Measurements from ENCODE around the gene LAMA2. TPM values are rescaled to one million over a fixed set of nuclear protein-coding genes. Genes with fewer than 3 reads are reported as not detected.

LAMA2 gene
- polyA plus RNA-seq, 1 of the 3 experiments (the other 2 are of a cell fraction) = 0.92 TPM

- H3K4me3 ChIP-seq (ENCODE audit: low read depth in 2 of 2, low read length in 1 of 2) = no peak overlapping the region
- TF ChIP-seq REST (IDR thresholded peaks at IDR 0.05; ENCODE audit: low read depth, low read length) (no peak), USF2 (IDR thresholded peaks at IDR 0.05; ENCODE audit: borderline replicate concordance, low read depth, low read length) (no peak), FOXJ3 (CRISPR knock-in tag; IDR thresholded peaks at IDR 0.05) (no peak), TCF12 (IDR thresholded peaks at IDR 0.05) (no peak), RFX5 (IDR thresholded peaks at IDR 0.05; ENCODE audit: low read length) (no peak)
- H3K4me2 ChIP-seq = no peak overlapping the region
- H3K9me2 ChIP-seq = no peaks in the 10 kb centered on the region
- DNase-seq = no peak
- H3F3A ChIP-seq (replicated peaks; ENCODE audit: insufficient read depth) = no peaks in the 10 kb centered on the region
- POLR2A ChIA-PET = no interaction called here
- 67% methylated on average over 12 of the region's 15 CpGs for WGBS (ENCODE audit: low lambda C conversion rate)
- no peaks in the 10 kb centered on the region for H3K4me1 ChIP-seq (ENCODE audit: control insufficient read depth in 1 of 2, insufficient read depth in 2 of 2, low read depth in 1 of 2, low read length in 1 of 2)
- H3K9me3 ChIP-seq = no peaks in the 10 kb centered on the region
- H3K27me3 ChIP-seq (ENCODE audit: insufficient read depth) = peaks cover 36% of the 10 kb centered on the region
- H3K27ac ChIP-seq (ENCODE audit: low read depth in 2 of 2, low read length in 1 of 2) = no peak overlapping the region
- no peak overlapping the region for H2AFZ ChIP-seq (ENCODE audit: low read depth)
- CTCF ChIA-PET = no interaction called here
- H3K9ac ChIP-seq = no peak overlapping the region
- H3K79me2 ChIP-seq (ENCODE audit: insufficient read depth) = no peaks in the 10 kb centered on the region
- no peaks in the 10 kb centered on the region for H4K20me1 ChIP-seq (ENCODE audit: insufficient read depth)
- no peaks in the 10 kb centered on the region for H3K36me3 ChIP-seq (replicated peaks in 1 of 2; ENCODE audit: control insufficient read depth in 1 of 2, insufficient read depth in 2 of 2, low read length in 1 of 2)
Observed at GRCh38 chr6:129292836-129293235, 409.9 kb downstream of the LAMA2 start.

- Histone ChIP-seq H3K27ac (ENCODE audit: low read depth in 2 of 2, low read length in 1 of 2) (no peak overlapping the region), H3K9me2 (no peaks in the 10 kb centered on the region), H3K4me1 (ENCODE audit: control insufficient read depth in 1 of 2, insufficient read depth in 2 of 2, low read depth in 1 of 2, low read length in 1 of 2) (no peaks in the 10 kb centered on the region), H3K4me2 (no peak overlapping the region), H3K36me3 (replicated peaks in 1 of 2; ENCODE audit: control insufficient read depth in 1 of 2, insufficient read depth in 2 of 2, low read length in 1 of 2) (no peaks in the 10 kb centered on the region), H3K79me2 (ENCODE audit: insufficient read depth) (no peaks in the 10 kb centered on the region), H3K9me3 (no peaks in the 10 kb centered on the region), H3F3A (replicated peaks; ENCODE audit: insufficient read depth) (no peaks in the 10 kb centered on the region), H3K9ac (no peak overlapping the region), H4K20me1 (ENCODE audit: insufficient read depth) (no peaks in the 10 kb centered on the region), H3K4me3 (ENCODE audit: low read depth in 2 of 2, low read length in 1 of 2) (no peak overlapping the region), H3K27me3 (ENCODE audit: insufficient read depth) (peaks cover 23% of the 10 kb centered on the region), H2AFZ (ENCODE audit: low read depth) (no peak overlapping the region)
- WGBS (ENCODE audit: low lambda C conversion rate) = 28% methylated on average over 5 of the region's 5 CpGs
- DNase-seq = no peak
- ChIA-PET CTCF (no interaction called here), POLR2A (no interaction called here)
- TF ChIP-seq FOSL2 (IDR thresholded peaks at IDR 0.05; ENCODE audit: borderline replicate concordance, low read depth) = no peak
- TF ChIP-seq PBX3 (IDR thresholded peaks at IDR 0.05) = no peak
- no peak for TF ChIP-seq GATA2 (CRISPR knock-in tag; IDR thresholded peaks at IDR 0.05)
- TF ChIP-seq POLR2AphosphoS5 (IDR thresholded peaks at IDR 0.05; ENCODE audit: low read depth, low read length) = no peak
- TF ChIP-seq USF1 (IDR thresholded peaks at IDR 0.05; ENCODE audit: borderline replicate concordance, low read depth) = no peak
- no peak for TF ChIP-seq ELF1 (IDR thresholded peaks at IDR 0.05)
- no peak for TF ChIP-seq USF2 (IDR thresholded peaks at IDR 0.05; ENCODE audit: borderline replicate concordance, low read depth, low read length)
- TF ChIP-seq TEAD4 (IDR thresholded peaks at IDR 0.05; ENCODE audit: borderline replicate concordance, insufficient read depth) = no peak
- no peak for TF ChIP-seq CHD2 (IDR thresholded peaks at IDR 0.05; ENCODE audit: low read length, partially characterized antibody)
- TF ChIP-seq RXRA (IDR thresholded peaks at IDR 0.05; ENCODE audit: borderline replicate concordance, low read depth) = no peak
- no peak for TF ChIP-seq FOXJ3 (CRISPR knock-in tag; IDR thresholded peaks at IDR 0.05)
- TF ChIP-seq REST (IDR thresholded peaks at IDR 0.05; ENCODE audit: low read depth, low read length) = no peak
- no peak for TF ChIP-seq TAF1 (IDR thresholded peaks at IDR 0.05; ENCODE audit: borderline replicate concordance, low read depth, low read length)
- TF ChIP-seq MAX (IDR thresholded peaks at IDR 0.05; ENCODE audit: low read depth) = no peak
- TF ChIP-seq TCF12 (IDR thresholded peaks at IDR 0.05) = no peak
Observed at GRCh38 chr6:129297592-129297991, 414.7 kb downstream of the LAMA2 start.

Measured in SK-N-SH (cell line).